GM12892 (cell line): ENCODE data around the gene OLIG1.

Source experiments
- DNase-seq: peaks from one replicate; pipeline ENCODE4 v3.0.0; 2011; ENCODE audit not compliant: insufficient read length
- FAIRE-seq: peaks from 2 replicates; lab custom pipeline; 2011; peaks lifted over from hg19 to GRCh38; lab: Jason Lieb, UNC
- POLR2A ChIP-seq: IDR thresholded peaks from 2 replicates; pipeline ENCODE4 v1.6.1; 2011; ENCODE audit warnings: low read depth, low read length, control low read depth
- POLR2AphosphoS5 ChIP-seq: IDR thresholded peaks from 2 replicates; pipeline ENCODE4 v1.6.1; 2011; ENCODE audit warnings: low read depth, low read length, control low read depth
- TAF1 ChIP-seq: IDR thresholded peaks from 2 replicates; pipeline ENCODE4 v1.6.1; 2011; ENCODE audit warnings: low read depth, mild to moderate bottlenecking, control low read depth, low read length, borderline replicate concordance

OLIG1 gene

GRCh38 chr21:33088384-33088783 is 18.4 kb downstream of the OLIG1 start:
- DNase-seq (no peak), FAIRE-seq (no peak)
- no peak for TF ChIP-seq POLR2A
- no peak for TF ChIP-seq TAF1
- no peak for TF ChIP-seq POLR2AphosphoS5

- no peak for FAIRE-seq
- TF ChIP-seq POLR2A (no peak), POLR2AphosphoS5 (no peak), TAF1 (no peak)
- no peak for DNase-seq
These were observed 19.6 kb downstream of the OLIG1 start for GRCh38 chr21:33089395-33090119.

- FAIRE-seq (no peak), DNase-seq (no peak)
- TF ChIP-seq POLR2AphosphoS5 (no peak), TAF1 (no peak), POLR2A (no peak)
These were observed 26.5 kb downstream of the OLIG1 start for GRCh38 chr21:33096426-33096825.

- no peak for TF ChIP-seq TAF1
- TF ChIP-seq POLR2A: no peak
- FAIRE-seq: no peak
- DNase-seq: no peak
These were observed 29.2 kb downstream of the OLIG1 start for GRCh38 chr21:33099131-33099530.

- FAIRE-seq (no peak), DNase-seq (no peak)
- no peak for TF ChIP-seq TAF1
- TF ChIP-seq POLR2AphosphoS5: no peak
- no peak for TF ChIP-seq POLR2A
These were observed 31.5 kb downstream of the OLIG1 start for GRCh38 chr21:33101300-33101911.

- DNase-seq (no peak), FAIRE-seq (no peak)
- TF ChIP-seq POLR2AphosphoS5: no peak
- TF ChIP-seq POLR2A: no peak
- no peak for TF ChIP-seq TAF1
These were observed 35.1 kb downstream of the OLIG1 start for GRCh38 chr21:33105088-33105487.

GRCh38 chr21:33108228-33108627 is 38.3 kb downstream of the OLIG1 start:
- no peak for DNase-seq
- no peak for TF ChIP-seq POLR2A
- TF ChIP-seq TAF1: no peak
- no peak for TF ChIP-seq POLR2AphosphoS5
- no peak for FAIRE-seq

GRCh38 chr21:33109574-33110339 is 39.8 kb downstream of the OLIG1 start:
- no peak for FAIRE-seq
- TF ChIP-seq TAF1: no peak
- no peak for TF ChIP-seq POLR2A
- no peak for TF ChIP-seq POLR2AphosphoS5
- no peak for DNase-seq

- TF ChIP-seq TAF1 (no peak), POLR2A (no peak), POLR2AphosphoS5 (no peak)
- DNase-seq (no peak), FAIRE-seq (no peak)
These were observed 40.4 kb downstream of the OLIG1 start for GRCh38 chr21:33110340-33110715.

- no peak for FAIRE-seq
- no peak for DNase-seq
- no peak for TF ChIP-seq POLR2A
These were observed 41.6 kb downstream of the OLIG1 start for GRCh38 chr21:33111577-33111976.

GRCh38 chr21:33112151-33112550 is 42.2 kb downstream of the OLIG1 start:
- FAIRE-seq: no peak
- TF ChIP-seq POLR2AphosphoS5 (no peak), POLR2A (no peak), TAF1 (no peak)
- no peak for DNase-seq

- no peak for FAIRE-seq
- TF ChIP-seq TAF1: no peak
- TF ChIP-seq POLR2AphosphoS5: no peak
- TF ChIP-seq POLR2A: no peak
These were observed 42.7 kb downstream of the OLIG1 start for GRCh38 chr21:33112681-33113080.

More at GRCh38 chr21:33112681-33113080, 42.7 kb downstream of the OLIG1 start:
- DNase-seq: no peak
